NCI-H2029 (cell line): Measurements from ENCODE around the gene CDYL.

ENCODE experiments used
- DNase-seq: peaks from one replicate; lab custom pipeline; 2025; lab: John Stamatoyannopoulos, UW

Gene CDYL

GRCh38 chr6:4774715-4775493 is 1.3 kb upstream of the CDYL start:
- no peak for DNase-seq

- DNase-seq = peak; percentile 87
Measured at GRCh38 chr6:4775494-4776130, 592 bp upstream of the CDYL start.

GRCh38 chr6:4776493-4777393 is 539 bp downstream of the CDYL start:
- DNase-seq = no peak

GRCh38 chr6:4777394-4777935 is 1.3 kb downstream of the CDYL start:
- no peak for DNase-seq

- DNase-seq = no peak
Measured at GRCh38 chr6:4778086-4778485, 1.9 kb downstream of the CDYL start.

GRCh38 chr6:4780360-4780812 is 4.2 kb downstream of the CDYL start:
- no peak for DNase-seq

GRCh38 chr6:4781426-4781825 is 5.2 kb downstream of the CDYL start:
- DNase-seq = no peak

GRCh38 chr6:4781967-4782575 is 5.9 kb downstream of the CDYL start:
- no peak for DNase-seq

- no peak for DNase-seq
Measured at GRCh38 chr6:4786996-4787395, 10.8 kb downstream of the CDYL start.

GRCh38 chr6:4788482-4788881 is 12.3 kb downstream of the CDYL start:
- DNase-seq = no peak

- no peak for DNase-seq
Measured at GRCh38 chr6:4788953-4789584, 12.9 kb downstream of the CDYL start.

GRCh38 chr6:4790158-4790899 is 14.1 kb downstream of the CDYL start:
- no peak for DNase-seq

- peak; percentile 43 for DNase-seq
Measured at GRCh38 chr6:4794140-4794707, 18.0 kb downstream of the CDYL start.

GRCh38 chr6:4797587-4797986 is 21.4 kb downstream of the CDYL start:
- no peak for DNase-seq

GRCh38 chr6:4799912-4800311 is 23.7 kb downstream of the CDYL start:
- DNase-seq = no peak

- no peak for DNase-seq
Measured at GRCh38 chr6:4800662-4801061, 24.5 kb downstream of the CDYL start.

GRCh38 chr6:4801491-4802110 is 25.4 kb downstream of the CDYL start:
- no peak for DNase-seq

- DNase-seq = no peak
Measured at GRCh38 chr6:4802312-4802935, 26.2 kb downstream of the CDYL start.

- DNase-seq = no peak
Measured at GRCh38 chr6:4803343-4803744, 27.1 kb downstream of the CDYL start.
